ENCODE data around the gene ZNF366.

DNA sequence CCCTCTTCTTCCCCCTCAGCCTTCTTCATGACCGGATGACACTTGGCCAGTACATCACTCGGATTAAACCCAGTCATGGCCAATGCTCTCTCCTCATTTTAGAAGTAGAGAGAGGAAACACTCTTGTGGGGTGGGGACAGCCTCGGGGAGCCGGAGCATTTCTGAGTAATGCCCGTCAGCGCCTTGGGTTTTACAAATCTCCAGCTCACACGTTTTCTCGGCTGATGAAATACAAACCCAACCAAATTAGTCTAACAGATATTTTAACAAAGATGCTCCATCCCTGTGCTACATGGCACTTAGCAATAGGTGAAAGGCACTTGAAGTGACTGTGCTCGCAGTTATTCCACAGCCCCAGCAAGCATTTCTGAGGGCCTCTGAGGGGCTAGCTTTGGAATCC, 51.7 kb downstream of the ZNF366 start:
- TF ChIP-seq POU2F2 (IDR thresholded peaks at IDR 0.05; ENCODE audit: low read depth, low read length): no peak
- TF ChIP-seq POLR2AphosphoS5 (IDR thresholded peaks at IDR 0.05; ENCODE audit: low read depth, low read length): no peak
- TF ChIP-seq POLR2A (IDR thresholded peaks at IDR 0.05; ENCODE audit: low read depth, low read length): no peak
